ENCODE data around the gene S100A9.

DNA sequence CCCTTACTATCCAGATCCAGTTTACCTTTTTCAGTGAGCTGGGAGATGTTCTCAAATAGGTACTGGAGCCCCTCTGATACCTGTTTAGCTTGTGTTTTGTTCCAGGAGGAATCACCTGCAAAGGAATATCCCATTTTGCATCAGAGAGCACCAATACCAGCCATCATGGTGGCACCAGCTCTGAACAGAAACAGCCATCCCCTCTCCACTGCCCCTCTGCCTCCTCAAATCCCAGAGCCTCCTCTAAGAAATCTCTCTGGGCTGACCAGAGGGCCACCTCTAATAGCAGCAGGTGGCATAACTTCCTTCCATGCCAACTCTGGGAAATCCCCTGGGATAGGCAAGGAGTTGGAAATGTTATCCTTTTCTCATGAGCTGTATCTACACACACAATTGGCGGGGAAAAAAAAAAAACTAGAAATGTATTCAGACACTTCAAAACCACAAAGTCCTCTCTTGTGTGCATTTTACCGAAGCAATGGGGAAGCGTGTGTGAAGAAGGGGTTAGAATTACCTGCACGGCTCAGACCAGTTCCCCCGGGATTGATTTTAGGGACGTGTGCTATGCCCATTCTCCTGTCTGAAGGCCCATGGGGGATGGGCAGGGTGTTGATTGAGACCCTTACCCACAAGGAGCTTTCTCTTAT, 11.5 kb upstream of the S100A9 start:
- TF ChIP-seq EP300 (IDR thresholded peaks at IDR 0.05; ENCODE audit: borderline replicate concordance) = no peak
- TF ChIP-seq, protein P1, sequence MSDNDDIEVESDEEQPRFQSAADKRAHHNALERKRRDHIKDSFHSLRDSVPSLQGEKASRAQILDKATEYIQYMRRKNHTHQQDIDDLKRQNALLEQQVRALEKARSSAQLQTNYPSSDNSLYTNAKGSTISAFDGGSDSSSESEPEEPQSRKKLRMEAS (IDR thresholded peaks at IDR 0.05) = no peak
- TF ChIP-seq CEBPB (IDR thresholded peaks at IDR 0.05) = no peak
- TF ChIP-seq, protein P2, sequence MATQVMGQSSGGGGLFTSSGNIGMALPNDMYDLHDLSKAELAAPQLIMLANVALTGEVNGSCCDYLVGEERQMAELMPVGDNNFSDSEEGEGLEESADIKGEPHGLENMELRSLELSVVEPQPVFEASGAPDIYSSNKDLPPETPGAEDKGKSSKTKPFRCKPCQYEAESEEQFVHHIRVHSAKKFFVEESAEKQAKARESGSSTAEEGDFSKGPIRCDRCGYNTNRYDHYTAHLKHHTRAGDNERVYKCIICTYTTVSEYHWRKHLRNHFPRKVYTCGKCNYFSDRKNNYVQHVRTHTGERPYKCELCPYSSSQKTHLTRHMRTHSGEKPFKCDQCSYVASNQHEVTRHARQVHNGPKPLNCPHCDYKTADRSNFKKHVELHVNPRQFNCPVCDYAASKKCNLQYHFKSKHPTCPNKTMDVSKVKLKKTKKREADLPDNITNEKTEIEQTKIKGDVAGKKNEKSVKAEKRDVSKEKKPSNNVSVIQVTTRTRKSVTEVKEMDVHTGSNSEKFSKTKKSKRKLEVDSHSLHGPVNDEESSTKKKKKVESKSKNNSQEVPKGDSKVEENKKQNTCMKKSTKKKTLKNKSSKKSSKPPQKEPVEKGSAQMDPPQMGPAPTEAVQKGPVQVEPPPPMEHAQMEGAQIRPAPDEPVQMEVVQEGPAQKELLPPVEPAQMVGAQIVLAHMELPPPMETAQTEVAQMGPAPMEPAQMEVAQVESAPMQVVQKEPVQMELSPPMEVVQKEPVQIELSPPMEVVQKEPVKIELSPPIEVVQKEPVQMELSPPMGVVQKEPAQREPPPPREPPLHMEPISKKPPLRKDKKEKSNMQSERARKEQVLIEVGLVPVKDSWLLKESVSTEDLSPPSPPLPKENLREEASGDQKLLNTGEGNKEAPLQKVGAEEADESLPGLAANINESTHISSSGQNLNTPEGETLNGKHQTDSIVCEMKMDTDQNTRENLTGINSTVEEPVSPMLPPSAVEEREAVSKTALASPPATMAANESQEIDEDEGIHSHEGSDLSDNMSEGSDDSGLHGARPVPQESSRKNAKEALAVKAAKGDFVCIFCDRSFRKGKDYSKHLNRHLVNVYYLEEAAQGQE (IDR thresholded peaks at IDR 0.05; ENCODE audit: low read depth) = no peak
- TF ChIP-seq NFIC (IDR thresholded peaks at IDR 0.05) = no peak
- no peak for TF ChIP-seq RAD21 (IDR thresholded peaks at IDR 0.05; ENCODE audit: low read depth)
- TF ChIP-seq, protein P3, sequence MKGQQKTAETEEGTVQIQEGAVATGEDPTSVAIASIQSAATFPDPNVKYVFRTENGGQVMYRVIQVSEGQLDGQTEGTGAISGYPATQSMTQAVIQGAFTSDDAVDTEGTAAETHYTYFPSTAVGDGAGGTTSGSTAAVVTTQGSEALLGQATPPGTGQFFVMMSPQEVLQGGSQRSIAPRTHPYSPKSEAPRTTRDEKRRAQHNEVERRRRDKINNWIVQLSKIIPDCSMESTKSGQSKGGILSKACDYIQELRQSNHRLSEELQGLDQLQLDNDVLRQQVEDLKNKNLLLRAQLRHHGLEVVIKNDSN (IDR thresholded peaks at IDR 0.05) = no peak
